Right cardiac atrium (tissue), 5 donors: ENCODE results near the gene EIF5B. TPM values are rescaled to one million over a fixed set of nuclear protein-coding genes. Genes with fewer than 3 reads are reported as not detected.

Source experiments
- ATAC-seq, 2 donors: fragments of 200-7000 bp; cut with Tn5 transposase; one replicate each; pipeline versions ENCODE4 v1.8.0 to v1.9.1; 2020; ENCODE audit warnings: moderate library complexity in 2 of 2, mild to moderate bottlenecking in 1 of 2
- DNase-seq, 3 donors: peaks; one replicate each; pipeline ENCODE4 v3.0.0-alpha.2; 2020
- H3K27ac ChIP-seq: one replicate; pipeline ENCODE4 v1.5.1; 2013; ENCODE audit warnings: mild to moderate bottlenecking, low read length, control low read depth, moderate library complexity
- H3K27me3 ChIP-seq: one replicate; pipeline ENCODE4 v1.6.1; 2013; ENCODE audit not compliant: control insufficient read depth, insufficient read depth
- H3K4me1 ChIP-seq: one replicate; pipeline ENCODE4 v1.6.1; 2013; ENCODE audit warnings: low read length; ENCODE audit not compliant: control insufficient read depth, insufficient read depth
- H3K4me3 ChIP-seq: one replicate; pipeline ENCODE4 v1.5.1; 2013; ENCODE audit warnings: low read length, control low read depth
- H3K9me3 ChIP-seq: one replicate; pipeline ENCODE4 v1.6.1; 2013; ENCODE audit warnings: low read length; ENCODE audit not compliant: control insufficient read depth
- WGBS: extraction: QIAGEN DNeasy Blood & Tissue Kit; methylation state at CpG from one replicate; pipeline ENCODE4 v1.1.7; 2013; 5-methylcytosine and 5-hydroxymethylcytosine counted together
- intact Hi-C, 4 donors: fragments of 100-400 bp; cut with DNase I; formaldehyde crosslinking; loops; one replicate each; pipeline versions ENCODE4 v1.11.0 to v1.14.0; 2022 to 2023
- polyA plus RNA-seq: library from polyadenylated mRNA; stranded (reverse); fragments of 200-250 nt; gene quantifications from one replicate; pipeline ENCODE4 v1.2.3, GENCODE V29; 2013
- total RNA-seq, 4 donors: library from RNA; stranded (reverse); fragmentation: NEBNext Ultra II Directional; extraction: Animal tissue kit (Norgen Biotek cat#: 25700); gene quantifications; one replicate each; pipeline ENCODE4 v1.2.1, GENCODE V29; 2021
- donor health status: healthy with polysubstance abuse.
- donor health status: DM: no; HTN: yes; CAD: no.
- donor health status: DM: no; HTN: no; CAD: no.
- donor health status: DM: no; HTN: yes; CAD: no; lungs with severe emphysema.
- donor health status: DM: yes; HTN: yes; CAD: no.

The EIF5B gene
- total and polyA plus RNA-seq, 5 donors = 67.1 to 79.9 (median 71.6) TPM

DNA sequence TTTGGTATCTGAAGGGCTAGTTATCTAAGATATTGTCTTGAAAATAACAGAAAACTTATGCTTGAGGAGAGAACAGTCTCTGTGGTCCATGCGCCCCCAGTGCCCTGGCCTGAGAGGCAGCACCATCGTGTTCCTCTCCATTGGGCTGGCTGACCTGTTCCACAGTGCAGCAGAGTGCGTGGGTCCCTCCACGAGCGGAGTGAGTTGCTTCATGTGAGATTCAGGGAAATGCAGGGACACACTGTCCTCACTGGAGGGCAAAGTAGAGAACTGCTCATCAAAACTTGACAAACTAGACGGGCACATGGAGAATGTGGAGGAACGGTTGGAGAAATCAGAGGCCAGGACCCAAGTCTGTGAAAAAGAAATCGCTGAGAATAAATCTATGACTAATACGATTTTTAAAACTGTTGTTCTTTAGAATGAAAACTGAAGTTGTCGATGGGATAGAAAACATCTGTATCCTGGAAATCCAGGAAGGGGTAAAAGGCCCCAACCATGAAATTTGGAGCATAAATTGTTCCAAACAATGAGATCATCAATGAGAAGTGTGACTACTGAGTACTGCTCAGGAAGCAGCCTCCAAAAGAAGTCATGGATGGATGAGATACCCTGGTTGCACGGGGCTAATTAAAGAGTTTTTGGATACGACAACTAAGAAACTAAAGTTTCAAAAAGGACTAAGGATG lies 94.5 kb downstream of the EIF5B start:
- ATAC-seq (peak; percentile 13 to 47), DNase-seq (no peak)
- no peak overlapping the region for H3K27ac ChIP-seq
- H3K4me1 ChIP-seq = no peaks in the 10 kb centered on the region
- no peaks in the 10 kb centered on the region for H3K9me3 ChIP-seq
- no peak overlapping the region for H3K4me3 ChIP-seq
- intact Hi-C loops = no loop called here
- 80% methylated on average over 12 of the region's 12 CpGs for WGBS
- no peaks in the 10 kb centered on the region for H3K27me3 ChIP-seq

DNA sequence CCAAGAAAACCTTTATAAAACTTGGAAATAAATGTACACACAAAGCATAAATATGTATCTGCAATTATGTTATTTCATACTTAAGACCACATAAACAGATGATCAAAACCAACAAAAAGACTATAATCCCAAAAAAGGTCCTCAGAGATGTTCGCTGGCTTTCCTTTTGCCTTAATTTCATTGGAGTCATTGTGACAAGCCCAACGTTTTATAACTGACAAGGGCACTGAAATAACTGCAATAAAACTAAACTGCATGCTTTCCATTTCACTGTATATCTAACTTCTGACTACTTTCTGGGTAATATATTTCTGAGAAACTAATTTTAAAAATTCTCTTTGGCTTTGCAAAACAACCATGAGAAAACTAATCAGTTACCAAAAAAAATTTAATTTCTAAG lies 96.2 kb downstream of the EIF5B start:
- 71% methylated on average over 2 of the region's 2 CpGs for WGBS
- intact Hi-C loops = no loop called here

DNA sequence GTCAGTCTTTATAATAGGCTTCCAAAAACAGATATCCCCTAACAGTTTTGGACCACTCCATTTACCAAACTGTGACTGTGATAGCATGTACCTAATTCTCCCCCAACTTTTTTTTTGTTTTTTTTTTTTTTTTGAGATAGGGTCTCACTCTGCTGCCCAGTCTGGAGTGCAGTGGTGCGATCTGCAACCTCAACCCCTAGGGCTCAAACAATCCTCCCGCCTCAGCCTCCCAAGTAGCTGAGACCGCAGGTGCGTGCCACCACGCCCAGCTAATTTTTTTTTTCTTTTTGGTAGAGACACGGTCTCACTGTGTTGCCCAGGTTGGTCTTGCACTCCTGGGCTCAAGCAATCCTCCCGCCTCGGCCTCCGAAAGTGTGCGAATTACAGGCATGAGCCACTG lies 99.7 kb downstream of the EIF5B start:
- ATAC-seq = no peak
- no peak for DNase-seq
- Histone ChIP-seq H3K27ac (no peak overlapping the region), H3K4me3 (no peak overlapping the region), H3K4me1 (no peaks in the 10 kb centered on the region), H3K27me3 (no peaks in the 10 kb centered on the region), H3K9me3 (no peaks in the 10 kb centered on the region)
- intact Hi-C loops = no loop called here
- 97% methylated on average over 10 of the region's 10 CpGs for WGBS

More for the DNA sequence above, 96.2 kb downstream of the EIF5B start:
- no peaks in the 10 kb centered on the region for H3K9me3 ChIP-seq
- DNase-seq (no peak), ATAC-seq (no peak)
- no peak overlapping the region for H3K4me3 ChIP-seq
- no peak overlapping the region for H3K27ac ChIP-seq
- no peaks in the 10 kb centered on the region for H3K27me3 ChIP-seq
- no peaks in the 10 kb centered on the region for H3K4me1 ChIP-seq

GRCh38 chr2:99439971-99440505 lies 102.8 kb downstream of the EIF5B start:
- H3K9me3 ChIP-seq = no peaks in the 10 kb centered on the region
- H3K4me3 ChIP-seq = no peak overlapping the region
- DNase-seq (no peak), ATAC-seq (no peak)
- no peak overlapping the region for H3K27ac ChIP-seq
- WGBS = 74% methylated on average over 4 of the region's 4 CpGs
- H3K27me3 ChIP-seq = no peaks in the 10 kb centered on the region
- intact Hi-C loops = no loop called here
- no peaks in the 10 kb centered on the region for H3K4me1 ChIP-seq

GRCh38 chr2:99442837-99443236 lies 105.6 kb downstream of the EIF5B start:
- Histone ChIP-seq H3K4me1 (no peaks in the 10 kb centered on the region), H3K27me3 (no peaks in the 10 kb centered on the region), H3K4me3 (no peak overlapping the region), H3K27ac (no peak overlapping the region), H3K9me3 (no peaks in the 10 kb centered on the region)
- ATAC-seq = peak; percentile 52 to 57
- intact Hi-C loops = loop anchor here in 1 of 4 donors (2.0 kb wide), 1 partner anchor 48 kb away; the partner anchor contains the start of gene REV1
- no peak for DNase-seq
- 43% methylated on average over 1 of the region's 1 CpG for WGBS

- Histone ChIP-seq H3K27ac (no peak overlapping the region), H3K4me3 (no peak overlapping the region), H3K27me3 (no peaks in the 10 kb centered on the region), H3K9me3 (no peaks in the 10 kb centered on the region), H3K4me1 (no peaks in the 10 kb centered on the region)
- DNase-seq = no peak
- no peak for ATAC-seq
- 89% methylated on average over 2 of the region's 2 CpGs for WGBS
- intact Hi-C loops = loop anchor here in 1 of 4 donors (2.0 kb wide), 1 partner anchor 41 kb away; no protein-coding TSS in a partner anchor
Observed at GRCh38 chr2:99444222-99444621, 107.0 kb downstream of the EIF5B start.

DNA sequence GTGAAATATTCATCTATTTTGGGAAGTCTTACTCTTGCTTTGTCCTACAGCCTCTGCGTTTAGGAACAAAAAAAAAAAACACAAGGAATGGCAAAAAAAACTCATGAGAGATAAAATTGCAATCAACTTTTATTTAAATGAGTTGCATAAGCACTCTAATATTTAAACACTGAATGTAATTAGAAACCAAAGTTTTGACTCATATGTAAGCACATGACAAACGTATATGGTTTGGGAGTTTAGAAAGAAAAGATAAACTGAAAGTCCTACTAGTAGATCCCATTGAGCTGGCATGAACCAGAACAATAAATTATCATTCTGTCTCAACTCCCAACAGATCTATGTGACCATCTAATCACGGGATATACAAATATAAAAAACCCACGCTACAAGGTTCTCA lies 107.9 kb downstream of the EIF5B start:
- DNase-seq = no peak
- Histone ChIP-seq H3K9me3 (no peaks in the 10 kb centered on the region), H3K4me3 (no peak overlapping the region), H3K27me3 (no peaks in the 10 kb centered on the region), H3K27ac (no peak overlapping the region), H3K4me1 (no peaks in the 10 kb centered on the region)
- ATAC-seq = no peak
- 72% methylated on average over 4 of the region's 4 CpGs for WGBS
- intact Hi-C loops = loop anchor here in 1 of 4 donors (2.0 kb wide), 1 partner anchor 40 kb away; no protein-coding TSS in a partner anchor

- H3K9me3 ChIP-seq = no peaks in the 10 kb centered on the region
- no peaks in the 10 kb centered on the region for H3K27me3 ChIP-seq
- 67% methylated on average over 2 of the region's 2 CpGs for WGBS
- ATAC-seq (no peak), DNase-seq (no peak)
- H3K27ac ChIP-seq = no peak overlapping the region
- intact Hi-C loops = no loop called here
- H3K4me3 ChIP-seq = no peak overlapping the region
- H3K4me1 ChIP-seq = no peaks in the 10 kb centered on the region
Observed at GRCh38 chr2:99448556-99448955, 111.4 kb downstream of the EIF5B start.

DNA sequence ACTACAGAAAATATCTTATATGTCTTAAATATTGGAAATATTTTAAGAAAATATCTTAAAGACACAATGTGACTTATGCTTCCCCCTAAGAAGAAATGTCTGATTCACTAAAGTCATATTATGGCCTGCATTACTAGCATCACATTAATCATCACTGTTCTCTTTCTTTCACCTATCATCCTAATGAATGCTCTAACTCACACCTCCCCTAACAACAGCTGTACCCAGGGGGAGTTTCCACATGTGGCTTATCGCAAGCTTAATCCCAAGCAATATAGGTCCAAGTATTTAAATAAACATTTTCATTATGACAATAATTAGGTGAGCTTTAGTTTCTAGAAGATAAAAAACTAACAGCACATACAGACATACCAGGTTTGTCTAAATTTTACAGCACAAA lies 113.0 kb downstream of the EIF5B start:
- ATAC-seq (no peak), DNase-seq (no peak)
- Histone ChIP-seq H3K9me3 (no peaks in the 10 kb centered on the region), H3K27me3 (no peaks in the 10 kb centered on the region), H3K4me1 (no peaks in the 10 kb centered on the region), H3K4me3 (no peak overlapping the region), H3K27ac (no peak overlapping the region)
- 94% methylated on average over 1 of the region's 1 CpG for WGBS
- intact Hi-C loops = no loop called here
